Ishikawa (cell line): ENCODE data around the gene JUNB.
A peak's percentile ranks its signal among the peaks of the same experiment; 100 is the strongest.

Source experiments
- FOXM1 ChIP-seq: IDR thresholded peaks from 2 replicates; pipeline ENCODE4 v1.6.1; 2012; ENCODE audit warnings: low read depth, borderline replicate concordance
- YY1 ChIP-seq: IDR thresholded peaks from 2 replicates; pipeline ENCODE4 v1.6.1; 2012; ENCODE audit warnings: low read depth

DNA sequence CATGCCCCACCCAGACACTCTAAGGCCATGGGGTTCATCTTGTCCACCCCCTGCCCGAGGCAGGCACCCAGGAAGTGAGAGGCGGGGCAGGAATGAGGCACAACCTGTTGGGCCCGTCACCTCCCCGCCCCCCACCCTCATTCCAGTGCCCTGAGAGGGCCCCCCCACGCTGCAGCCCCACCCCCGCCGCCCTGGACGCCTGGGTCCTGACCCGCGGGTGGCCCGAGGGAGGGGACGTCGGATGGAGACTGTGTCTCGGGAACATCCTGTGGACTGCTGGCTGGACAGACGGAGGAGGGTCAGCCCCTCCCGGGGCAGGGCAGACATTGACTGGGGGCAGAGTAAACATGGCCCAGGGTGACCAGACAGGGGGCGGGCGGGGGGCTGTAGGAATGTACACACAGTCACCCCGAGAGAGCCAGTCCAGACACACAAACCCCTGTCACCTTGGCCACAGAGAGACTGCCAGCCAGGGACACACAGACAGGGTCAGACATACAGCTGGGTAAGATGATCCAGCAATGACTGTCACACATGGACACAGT, 7.4 kb upstream of the JUNB start:
- TF ChIP-seq FOXM1 (peak; percentile 80), YY1 (0 out of 2 replicates have a peak, but pooled peaks have one; percentile 49)
